Middle frontal gyrus (tissue), 1 donor: ENCODE results near the gene SCUBE1.

Source experiments
- DNase-seq: peaks from one replicate; pipeline ENCODE4 v3.0.0-alpha.2; 2015; ENCODE audit warnings: low spot score; ENCODE audit errors: extremely low spot score

The SCUBE1 gene

DNA sequence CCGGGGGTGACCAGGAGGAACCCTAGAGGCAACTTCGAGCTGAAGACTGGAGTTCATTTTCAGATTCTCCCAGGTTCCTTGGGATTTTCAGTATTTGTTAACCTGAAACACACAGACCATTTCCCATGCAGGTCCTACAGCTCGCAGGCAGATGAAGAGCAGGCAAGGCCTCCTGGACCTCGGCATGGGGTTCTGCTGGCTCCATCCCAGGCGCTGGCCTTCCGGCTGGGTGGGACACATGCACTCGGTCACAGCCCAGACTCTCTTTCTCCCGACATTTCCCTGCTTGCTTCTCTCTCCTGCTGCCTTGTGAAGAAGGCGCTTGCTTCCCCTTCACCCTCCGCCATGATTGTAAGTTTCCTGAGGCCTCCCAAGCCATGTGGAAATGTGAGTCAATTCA, 140.8 kb downstream of the SCUBE1 start:
- DNase-seq = no peak

DNA sequence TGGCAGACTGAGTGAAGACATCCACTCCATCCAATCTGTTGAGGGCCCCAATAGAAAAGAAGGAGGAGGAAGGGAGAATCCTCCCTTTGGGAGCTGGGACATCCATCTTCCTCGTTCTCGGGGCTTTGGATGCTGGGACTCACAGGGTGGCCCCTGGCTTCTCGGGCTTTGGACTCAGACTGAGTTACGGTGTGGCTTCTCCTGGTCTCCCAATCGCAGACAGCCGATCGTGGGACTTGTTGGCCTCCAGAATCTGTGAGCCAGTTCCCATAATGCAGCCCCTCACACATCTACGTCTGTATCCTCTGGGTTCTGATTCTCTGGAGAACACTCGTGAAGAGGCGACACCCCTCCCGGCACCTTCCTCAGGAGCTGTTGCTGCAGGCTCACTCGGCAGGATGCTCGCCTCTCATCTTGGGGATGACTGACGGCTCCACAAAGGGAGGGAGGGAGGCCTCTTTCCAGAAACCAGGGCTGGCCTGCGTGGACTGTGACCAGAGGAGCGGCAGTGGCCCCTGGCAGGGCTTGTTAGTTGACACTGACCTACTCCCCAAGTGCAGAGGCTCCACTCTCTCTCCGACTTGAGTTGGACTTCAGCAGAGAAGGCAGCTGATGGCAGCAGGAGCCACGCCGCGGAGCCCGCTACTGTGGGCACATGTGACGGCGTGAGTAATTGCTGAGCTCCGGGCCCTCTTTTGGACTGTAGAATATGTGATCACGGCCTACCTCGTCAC, 141.5 kb downstream of the SCUBE1 start:
- no peak for DNase-seq

DNA sequence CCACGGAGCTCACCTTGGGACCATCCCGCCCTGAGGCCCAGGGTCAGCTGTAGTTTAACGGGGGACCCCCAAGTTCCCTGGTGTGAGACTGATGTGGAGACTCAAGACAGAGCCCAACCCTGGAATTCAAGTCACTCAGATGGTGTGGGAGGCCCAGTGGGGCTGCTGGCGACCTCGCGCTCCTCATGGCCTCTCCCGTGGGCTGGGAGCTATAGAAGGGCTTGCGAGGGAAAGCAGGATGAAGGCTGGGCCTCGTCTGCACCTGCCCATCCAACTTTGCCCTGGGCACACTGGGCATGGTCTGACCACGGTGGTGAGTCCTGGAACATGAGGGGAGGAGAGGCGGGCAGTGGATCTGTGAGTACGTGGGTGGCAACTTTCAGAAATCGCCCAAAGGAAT, 142.6 kb downstream of the SCUBE1 start:
- no peak for DNase-seq

DNA sequence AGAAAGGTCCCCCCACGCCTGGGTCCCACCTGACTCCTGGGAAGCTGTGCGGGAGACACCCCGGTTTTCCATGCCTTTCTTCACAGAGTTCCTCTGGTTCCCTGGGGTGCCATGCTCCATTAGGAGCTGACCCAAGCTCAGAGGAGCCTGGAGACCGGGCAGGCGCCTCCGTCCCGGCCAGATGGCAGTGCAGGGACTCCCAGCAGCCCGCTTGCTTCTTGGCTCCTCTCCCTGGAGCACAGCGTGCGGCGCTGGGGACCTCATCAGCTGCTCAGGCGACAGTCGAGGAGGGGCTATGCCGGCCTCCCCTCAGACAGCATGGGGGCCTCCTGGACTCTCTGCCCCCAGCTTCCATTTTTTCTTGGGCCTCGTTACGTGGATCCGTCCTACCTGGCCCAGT, 143.1 kb downstream of the SCUBE1 start:
- DNase-seq = no peak

DNA sequence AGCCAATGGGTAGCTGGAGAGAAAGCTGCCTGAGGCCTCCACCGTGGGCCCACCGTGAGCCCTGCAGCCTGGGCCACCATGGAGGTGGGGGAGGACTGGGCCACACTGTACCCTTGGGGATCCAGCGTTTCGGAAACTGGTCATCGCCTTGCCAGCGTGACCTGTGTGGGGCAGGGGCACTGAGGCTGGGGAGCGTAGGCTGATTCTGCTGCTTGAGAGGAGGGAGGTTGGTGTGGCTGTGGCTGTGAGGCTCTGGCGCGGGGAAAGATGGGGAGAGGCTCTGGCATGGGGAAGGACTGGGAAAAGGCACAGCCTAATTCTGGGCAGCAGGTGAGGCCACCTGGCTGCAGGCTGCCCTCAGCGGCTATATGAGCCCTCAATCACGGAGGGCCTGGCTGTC, 143.6 kb downstream of the SCUBE1 start:
- no peak for DNase-seq

DNA sequence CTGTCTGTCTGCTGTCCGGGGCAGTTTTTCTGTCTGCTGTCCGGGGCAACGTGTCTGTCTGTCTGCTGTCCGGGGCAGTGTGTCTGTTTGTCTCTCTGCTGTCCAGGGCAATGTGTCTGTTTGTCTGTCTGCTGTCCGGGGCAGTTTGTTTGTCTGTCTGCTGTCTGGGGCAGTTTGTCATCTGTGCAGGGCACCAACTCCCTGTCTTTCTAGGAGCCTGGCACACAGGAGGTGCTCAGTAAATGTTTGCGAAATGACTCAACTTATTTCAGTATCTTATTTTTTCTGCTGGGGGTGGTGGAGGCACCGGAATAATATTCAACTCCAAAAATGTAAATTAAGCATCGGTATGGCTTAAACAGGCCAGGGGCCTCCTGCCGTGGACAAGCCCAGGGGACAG, 144.2 kb downstream of the SCUBE1 start:
- no peak for DNase-seq

DNA sequence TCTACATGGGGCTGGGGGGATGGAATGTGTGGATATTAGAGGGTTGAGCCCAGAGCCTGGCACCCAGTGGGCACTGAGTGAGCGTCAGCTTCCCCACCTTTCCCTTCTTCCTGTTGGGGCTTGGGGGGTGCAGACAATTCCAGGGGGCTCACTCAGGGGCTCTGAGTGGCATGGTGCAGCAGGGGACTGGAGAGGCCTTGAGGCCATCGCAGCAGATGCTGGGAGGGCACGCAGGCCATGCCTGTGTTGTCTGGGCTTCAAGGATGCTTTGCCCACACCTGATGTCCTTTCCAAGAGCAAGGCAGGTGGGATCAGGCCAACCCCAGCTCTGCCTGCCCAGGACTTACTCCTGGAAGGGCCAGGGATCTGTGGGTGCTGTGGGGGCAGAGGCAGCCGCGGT, 145.0 kb downstream of the SCUBE1 start:
- no peak for DNase-seq

DNA sequence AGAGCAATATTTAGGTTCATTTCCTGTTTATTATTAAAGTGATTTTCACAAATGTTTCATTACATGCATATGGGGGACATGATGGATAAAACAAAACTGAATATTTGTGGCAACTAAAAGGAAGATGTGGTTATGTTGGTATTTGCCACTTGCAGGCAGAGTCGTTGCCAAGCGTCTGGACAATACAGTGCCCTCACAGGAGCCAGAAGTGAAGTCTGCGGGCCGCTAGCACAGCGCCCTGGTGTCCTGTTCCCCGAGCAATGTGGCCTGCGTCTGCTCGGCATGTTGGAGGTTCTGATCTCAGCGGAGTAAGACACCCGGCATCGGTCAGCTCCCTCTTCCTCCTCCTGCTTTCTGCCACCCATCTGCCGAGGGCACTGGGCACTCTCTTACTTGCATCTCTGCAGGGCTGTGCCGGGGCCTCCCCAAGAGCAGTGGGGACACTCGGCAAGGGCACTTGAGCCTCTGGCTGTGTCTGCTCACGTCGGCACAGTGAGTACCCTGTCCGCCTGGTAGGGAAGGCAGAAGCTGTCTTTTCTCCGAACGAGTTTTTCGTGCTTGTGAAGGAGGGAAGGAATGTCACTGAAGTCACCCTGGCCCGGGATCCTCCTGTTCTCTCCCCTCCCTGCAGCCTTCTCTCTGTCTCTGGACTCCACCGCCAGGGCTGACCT, 145.8 kb downstream of the SCUBE1 start:
- DNase-seq = no peak

DNA sequence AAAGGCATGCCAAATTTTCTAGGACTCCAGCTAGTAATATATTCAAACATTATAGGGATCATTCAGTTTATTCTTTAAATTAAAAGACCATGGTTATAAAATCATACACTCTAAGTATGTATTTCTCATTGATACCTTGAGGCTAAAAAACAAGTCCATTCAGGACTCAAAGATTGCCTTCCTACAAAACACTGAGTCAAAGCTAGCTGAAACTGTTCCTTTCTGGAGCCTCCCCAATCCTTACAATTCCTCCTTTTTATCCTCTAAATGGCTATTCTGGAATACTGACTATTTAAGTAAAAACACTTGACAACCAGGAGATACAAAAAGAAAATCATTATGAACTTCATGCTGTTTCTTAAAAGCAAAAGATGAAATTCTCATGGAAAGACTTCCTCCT, 151.3 kb downstream of the SCUBE1 start:
- DNase-seq = no peak

DNA sequence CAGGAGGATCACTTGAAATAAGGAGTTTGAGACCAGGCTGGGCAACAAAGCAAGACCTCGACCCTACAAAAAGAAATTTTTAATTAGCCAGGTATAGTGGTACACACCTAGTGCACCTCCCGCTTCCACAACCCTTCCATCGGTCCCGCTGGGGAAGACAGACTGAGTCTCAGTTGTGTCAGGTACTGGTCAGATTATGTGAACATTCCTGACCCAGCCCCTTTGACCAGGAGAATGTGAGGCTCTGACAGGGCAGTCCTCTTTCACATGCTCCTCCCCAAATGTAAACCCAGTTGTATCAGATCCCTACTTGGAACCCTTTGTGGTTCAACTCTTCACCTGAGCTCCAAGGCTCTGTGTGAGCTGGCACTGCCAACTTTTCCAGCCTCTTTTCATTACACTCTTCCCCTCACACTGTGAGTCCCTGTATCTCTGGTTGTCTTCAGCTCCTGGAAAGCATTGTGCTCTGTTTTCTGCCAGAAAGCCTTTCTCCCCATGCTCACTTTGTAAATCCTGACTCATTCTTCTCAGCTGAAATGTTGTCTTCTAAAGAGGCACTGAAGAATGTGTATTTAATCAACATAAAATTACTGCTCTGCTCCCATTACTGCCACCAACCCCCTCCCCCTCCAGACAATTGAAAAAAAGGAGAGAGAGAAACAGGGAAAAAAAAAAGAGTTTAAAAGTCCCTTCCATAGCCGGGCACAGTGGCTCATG, 154.2 kb downstream of the SCUBE1 start:
- DNase-seq = no peak

DNA sequence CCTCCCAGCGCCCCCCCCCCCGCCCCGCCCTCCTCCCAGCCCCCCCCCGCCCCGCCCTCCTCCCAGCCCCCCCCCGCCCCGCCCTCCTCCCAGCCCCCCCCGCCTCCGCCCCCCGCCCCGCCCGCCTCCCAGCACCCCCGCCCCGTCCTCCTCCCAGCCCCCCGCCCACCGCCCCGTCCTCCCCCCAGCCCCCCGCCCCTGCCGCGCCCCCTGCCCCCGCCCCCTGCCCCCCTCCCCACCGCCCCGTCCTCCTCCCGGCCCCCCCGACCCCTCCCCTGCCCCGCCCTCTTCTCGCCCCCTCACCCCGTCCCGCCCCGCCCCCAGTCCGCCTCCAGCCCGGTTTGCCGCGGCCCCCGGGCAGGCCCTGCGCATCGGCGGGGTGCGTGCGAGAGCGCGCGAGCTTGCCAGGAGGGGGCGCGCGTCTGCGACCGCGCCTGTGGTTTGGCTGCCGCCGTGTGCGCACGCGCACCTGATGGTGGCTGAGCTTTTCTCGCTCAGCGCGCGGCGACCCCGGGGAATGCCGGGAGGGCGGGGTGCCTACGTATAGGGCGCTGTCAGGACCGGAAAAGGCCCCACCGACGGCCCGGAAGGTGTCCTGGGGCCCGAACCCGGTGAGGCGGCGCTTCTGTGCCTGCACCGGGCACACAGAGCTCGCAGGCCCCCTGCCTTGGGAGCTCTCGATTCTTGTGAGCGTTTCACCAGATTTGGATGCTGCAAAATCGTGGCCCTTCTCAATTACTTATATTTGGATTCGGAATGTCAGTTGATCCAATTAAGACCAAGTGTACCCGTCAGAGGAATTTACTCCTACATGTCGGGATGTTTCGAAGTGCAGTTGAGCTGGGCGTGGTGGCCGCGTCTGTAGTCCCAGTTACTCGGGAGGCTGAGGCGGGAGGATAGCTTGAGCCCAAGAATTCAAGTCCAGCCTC, 155.7 kb downstream of the SCUBE1 start:
- DNase-seq = peak; percentile 89

DNA sequence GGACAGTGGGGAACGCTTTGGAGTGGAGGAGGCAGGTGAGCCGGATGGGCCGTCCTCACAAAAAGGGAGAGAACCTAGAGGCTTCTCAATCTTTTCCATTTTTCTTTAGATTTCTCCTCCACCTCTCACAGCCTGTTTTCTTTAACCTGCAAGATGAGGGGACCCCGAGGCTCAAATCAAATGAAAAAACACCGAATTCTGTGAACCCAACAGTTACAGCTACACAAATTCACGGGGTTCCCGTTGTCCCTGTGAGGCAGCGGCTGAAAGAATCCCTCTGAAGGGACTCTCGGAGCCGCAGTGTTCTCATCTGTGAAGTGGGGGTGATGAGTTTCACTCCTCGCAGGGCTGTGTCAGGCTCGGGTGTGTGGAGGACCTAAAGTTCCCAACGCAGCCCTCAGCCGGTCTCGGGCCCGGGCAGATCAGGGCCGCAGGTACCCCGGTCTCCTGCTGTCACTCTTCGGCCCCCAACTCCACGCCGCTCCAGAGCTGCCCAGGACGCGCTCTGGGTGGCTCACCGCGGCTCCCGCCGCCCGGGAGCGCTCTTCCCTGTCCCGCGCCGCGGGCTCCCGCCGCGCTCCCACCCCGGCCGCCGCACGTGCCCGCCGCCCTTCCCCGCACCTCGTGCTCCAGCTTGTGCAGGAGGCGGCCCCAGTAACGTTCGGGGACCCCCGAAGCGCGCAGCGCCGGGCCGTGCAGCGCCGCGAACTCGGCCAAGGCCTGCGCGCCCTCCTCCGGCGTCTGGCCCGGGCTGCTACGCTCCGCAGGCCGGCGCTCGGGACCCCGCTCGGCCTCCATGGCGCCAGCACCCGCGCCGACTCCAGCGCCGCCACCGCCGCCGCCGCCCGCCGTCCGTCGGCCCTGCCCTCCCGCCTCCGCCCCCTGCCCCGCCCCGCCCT, 156.7 kb downstream of the SCUBE1 start, which contains the start of gene TTLL12:
Gene TTLL12 (minus strand): TSS at position 863 of the 899 bp plus-strand sequence. CDS start 65 bp downstream, at position 798.
- DNase-seq = peak; percentile 8

DNA sequence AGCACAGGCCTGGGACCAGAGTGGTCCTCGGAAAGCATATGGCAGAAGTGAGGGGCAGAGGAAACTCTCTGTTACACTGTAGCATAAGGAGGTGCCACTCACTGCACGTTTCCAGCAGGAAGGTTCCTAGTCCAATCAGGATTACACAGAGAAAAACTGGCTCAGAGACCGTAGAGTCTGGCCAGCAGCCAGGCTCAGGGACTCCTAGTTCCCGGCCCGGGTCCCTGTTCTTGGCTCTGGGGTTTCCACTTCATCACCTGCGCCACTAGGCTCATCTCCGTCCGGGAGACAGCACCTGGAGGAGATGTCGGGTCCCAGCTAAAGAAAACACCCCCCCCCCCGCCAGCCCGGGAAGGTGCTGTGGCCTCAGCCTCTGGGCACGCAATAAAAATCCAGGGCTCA, 157.3 kb downstream of the SCUBE1 start:
- DNase-seq = no peak

DNA sequence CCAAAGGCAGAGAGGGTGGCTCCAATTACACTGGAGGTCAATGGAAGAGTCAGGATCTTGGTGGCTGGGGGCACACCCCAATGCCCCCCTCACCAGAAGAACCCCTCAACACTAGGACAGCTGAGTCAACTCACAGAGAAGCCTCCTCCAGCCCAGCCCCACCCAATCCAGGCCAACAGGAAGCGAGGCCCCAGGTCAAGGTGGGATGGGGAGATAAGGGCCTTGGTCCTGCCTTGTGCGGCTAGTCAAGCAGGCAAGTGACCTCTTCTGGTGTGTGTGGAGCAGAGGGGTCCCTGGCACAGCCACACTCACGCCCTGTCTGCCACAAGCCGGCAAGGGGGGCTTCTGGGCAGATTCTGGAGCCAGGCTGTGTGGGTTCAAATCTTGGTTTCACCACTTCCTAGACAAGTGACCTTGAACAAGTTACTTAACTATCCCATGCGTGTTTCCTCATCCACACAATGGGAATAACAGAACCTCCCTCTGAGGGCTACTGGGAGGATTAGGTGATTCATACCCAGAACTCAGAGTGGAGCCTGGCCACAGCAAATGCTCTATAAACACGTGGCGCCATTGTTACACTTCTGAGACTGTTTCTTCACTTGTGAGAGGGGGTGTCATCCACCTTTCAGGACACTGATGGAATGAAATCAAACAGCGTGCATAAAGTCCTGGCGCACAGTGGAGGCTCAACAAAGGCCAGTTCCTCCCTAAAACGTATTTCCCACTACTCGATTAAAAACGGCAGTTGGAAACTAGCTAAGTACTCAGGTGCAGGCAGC, 159.5 kb downstream of the SCUBE1 start:
- DNase-seq = no peak

DNA sequence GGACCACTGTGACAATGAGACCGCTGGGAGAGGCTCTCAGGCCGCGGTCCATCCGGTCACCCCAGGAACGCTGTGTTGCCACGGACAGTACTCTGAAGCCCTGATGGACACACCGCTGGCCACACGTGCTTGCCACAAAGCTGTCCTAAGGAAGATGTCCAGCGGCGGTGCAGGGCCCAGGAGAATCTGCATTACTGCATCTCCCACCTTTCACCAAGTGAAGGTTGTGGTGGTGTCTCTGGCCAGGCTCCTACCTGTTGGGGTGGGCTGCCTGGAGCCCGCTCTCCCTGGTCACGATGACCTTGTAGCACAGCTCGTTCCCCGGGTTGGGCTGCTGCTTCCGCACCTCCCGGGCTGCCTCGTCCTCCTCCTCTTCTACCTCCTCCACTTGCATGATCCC, 160.4 kb downstream of the SCUBE1 start:
- DNase-seq = no peak

DNA sequence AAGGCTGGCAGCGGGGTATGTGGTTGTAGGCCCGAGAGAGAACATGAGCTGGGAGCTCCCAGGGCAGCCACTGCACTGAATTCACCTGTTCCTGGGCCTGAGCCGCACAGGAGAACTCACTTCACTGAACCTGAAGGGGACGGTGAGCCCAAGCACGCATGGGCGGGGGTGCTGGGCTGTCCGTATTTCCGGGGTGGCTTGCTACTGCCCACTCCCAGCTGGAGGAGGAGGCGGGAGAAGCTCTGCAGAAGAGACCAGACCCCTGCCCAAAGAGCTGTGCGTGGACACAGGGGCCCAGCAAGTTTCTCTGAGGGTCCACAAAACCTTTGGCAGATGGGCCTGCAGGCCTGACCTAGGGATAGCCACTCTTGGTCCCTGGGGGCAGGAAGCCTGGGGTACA, 161.1 kb downstream of the SCUBE1 start:
- DNase-seq = no peak

DNA sequence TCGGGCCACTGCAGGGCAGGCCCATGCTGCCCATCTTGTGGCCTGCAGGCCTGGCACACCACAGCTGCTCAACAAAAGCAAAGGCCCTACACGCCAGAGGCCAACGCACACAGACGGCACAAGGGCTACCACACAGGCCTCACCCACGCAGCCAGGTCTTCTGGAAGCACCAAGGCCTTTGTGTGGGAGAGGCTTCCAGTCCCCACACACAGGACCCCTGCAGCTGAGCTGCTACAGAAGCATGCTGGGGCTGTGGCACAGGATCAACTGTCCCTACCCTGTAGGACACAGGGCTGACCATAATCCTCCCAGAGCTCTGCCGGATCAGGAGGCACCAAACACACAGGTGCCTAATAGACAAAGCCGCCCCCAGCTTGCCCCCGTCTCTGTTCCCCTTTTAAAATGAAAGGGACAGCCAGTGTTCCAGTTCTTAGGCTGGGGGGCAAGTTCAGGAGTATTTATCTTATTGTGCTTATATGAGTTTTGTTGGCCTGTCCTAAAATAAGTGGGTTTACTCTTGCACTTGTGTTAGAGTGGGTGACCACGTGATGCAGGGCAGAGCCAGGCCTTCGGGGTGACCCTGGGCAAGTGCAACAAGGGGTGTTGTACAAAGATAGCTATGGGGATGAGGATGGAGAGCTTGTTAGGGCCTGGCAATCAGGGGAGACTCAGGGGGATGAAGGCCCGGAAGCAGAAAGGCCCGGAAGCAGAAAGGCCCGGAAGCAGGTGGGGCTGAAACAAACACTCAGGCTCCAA, 161.7 kb downstream of the SCUBE1 start:
- no peak for DNase-seq

DNA sequence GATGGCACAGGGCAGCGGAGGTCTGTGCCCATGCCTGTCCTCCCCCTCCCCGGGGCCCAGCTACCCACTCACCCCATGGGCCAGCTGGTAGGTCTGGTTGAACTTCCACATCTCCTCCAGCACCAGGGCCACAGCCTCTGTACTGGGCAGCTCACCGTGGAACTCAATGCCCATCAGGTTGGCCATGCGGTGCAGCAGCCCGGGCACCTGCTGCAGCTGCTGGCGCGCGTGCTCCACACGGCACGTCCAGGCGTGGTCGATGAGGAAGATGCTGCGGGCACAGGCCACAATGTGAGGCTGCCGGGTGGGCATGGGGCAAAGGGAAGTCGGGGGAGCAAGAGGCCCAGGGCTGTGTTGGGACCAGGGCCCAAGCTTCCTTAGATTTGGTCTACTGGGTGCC, 162.5 kb downstream of the SCUBE1 start:
- DNase-seq = no peak

DNA sequence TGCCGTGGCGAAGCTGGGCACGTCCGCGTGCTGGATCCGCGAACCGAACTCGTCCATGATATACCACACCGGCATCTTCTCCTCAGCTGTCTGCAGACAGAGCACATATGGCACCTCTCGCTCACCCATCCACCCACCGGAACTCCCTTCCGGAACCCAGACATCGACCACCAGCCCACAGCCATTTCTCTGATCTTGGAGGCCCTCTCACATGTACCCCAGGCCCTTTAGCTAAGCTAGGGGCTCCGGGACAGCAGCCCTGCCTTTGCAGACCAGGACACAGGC, 163.3 kb downstream of the SCUBE1 start:
- no peak for DNase-seq
